NCI-H2107 (cell line): Measurements from ENCODE around the gene EEF1A2.
A peak's percentile ranks its signal among the peaks of the same experiment; 100 is the strongest.

Experiments
- DNase-seq: peaks from one replicate; lab custom pipeline; 2025; lab: John Stamatoyannopoulos, UW

Gene EEF1A2

GRCh38 chr20:63468421-63468820, 30.5 kb downstream of the EEF1A2 start:
- DNase-seq: no peak

- no peak for DNase-seq
These were observed 31.4 kb downstream of the EEF1A2 start for GRCh38 chr20:63467294-63468083.

GRCh38 chr20:63466861-63467260, 32.0 kb downstream of the EEF1A2 start:
- DNase-seq: no peak

GRCh38 chr20:63466250-63466825, 32.5 kb downstream of the EEF1A2 start:
- DNase-seq: no peak

GRCh38 chr20:63465380-63466249, 33.3 kb downstream of the EEF1A2 start:
- no peak for DNase-seq

- no peak for DNase-seq
These were observed 34.6 kb downstream of the EEF1A2 start for GRCh38 chr20:63464289-63464635.

- no peak for DNase-seq
These were observed 35.2 kb downstream of the EEF1A2 start for GRCh38 chr20:63463400-63464288.

GRCh38 chr20:63462244-63462643, 36.6 kb downstream of the EEF1A2 start:
- no peak for DNase-seq

- DNase-seq: no peak
These were observed 37.6 kb downstream of the EEF1A2 start for GRCh38 chr20:63461104-63461763.

- DNase-seq: no peak
These were observed 39.9 kb downstream of the EEF1A2 start for GRCh38 chr20:63459070-63459380.

GRCh38 chr20:63458170-63459069, 40.5 kb downstream of the EEF1A2 start:
- DNase-seq: no peak

GRCh38 chr20:63457737-63458136, 41.1 kb downstream of the EEF1A2 start:
- peak; percentile 88 for DNase-seq

- DNase-seq: no peak
These were observed 42.2 kb downstream of the EEF1A2 start for GRCh38 chr20:63456429-63457284.

- no peak for DNase-seq
These were observed 43.4 kb downstream of the EEF1A2 start for GRCh38 chr20:63455568-63455859.

- DNase-seq: no peak
These were observed 43.9 kb downstream of the EEF1A2 start for GRCh38 chr20:63454731-63455567.

- no peak for DNase-seq
These were observed 45.9 kb downstream of the EEF1A2 start for GRCh38 chr20:63452821-63453523.

GRCh38 chr20:63452341-63452740, 46.5 kb downstream of the EEF1A2 start:
- DNase-seq: no peak

GRCh38 chr20:63451821-63452220, 47.1 kb downstream of the EEF1A2 start:
- DNase-seq: no peak
